HepG2 (cell line): ENCODE results near the gene LAG3. TPM values are rescaled to one million over a fixed set of nuclear protein-coding genes. Genes with fewer than 3 reads are reported as not detected.

ENCODE experiments used
- AGO2 ChIP-seq: fragments of 200-400 bp; formaldehyde crosslinking; optimal IDR thresholded peaks from 2 replicates; pipeline ENCODE3; 2017; ENCODE audit warnings: mild to moderate bottlenecking, low read depth, low read length, moderate library complexity
- ARNT2 ChIP-seq: sonication (generic); formaldehyde crosslinking; IDR thresholded peaks from 2 replicates; pipeline ENCODE4 v1.8.0; 2022; ENCODE audit warnings: mild to moderate bottlenecking, low read depth, missing genetic modification reagents, moderate library complexity
- ATF3 ChIP-seq: sonication (generic); formaldehyde crosslinking; IDR thresholded peaks from 2 replicates; pipeline ENCODE4 v1.4.0; 2020; ENCODE audit warnings: missing genetic modification reagents
- GATAD1 ChIP-seq: IDR thresholded peaks from 2 replicates; pipeline ENCODE4 v1.6.1; 2016; ENCODE audit warnings: missing genetic modification reagents, missing compliant biosample characterization
- HMGXB4 ChIP-seq, 2 experiments: sonication (generic) in 1 of 2; formaldehyde crosslinking in 1 of 2; IDR thresholded peaks; 2 replicates each; pipeline versions ENCODE4 v1.4.0 to v1.6.1; 2018 to 2020; ENCODE audit warnings: missing genetic modification reagents in 2 of 2, borderline replicate concordance in 1 of 2, low read depth in 1 of 2, mild to moderate bottlenecking in 1 of 2, missing biosample characterization in 1 of 2
- HOXA3 ChIP-seq: sonication (generic); formaldehyde crosslinking; IDR thresholded peaks from 2 replicates; pipeline ENCODE4 v1.5.0; 2020; ENCODE audit warnings: missing genetic modification reagents
- KLF16 ChIP-seq, 2 experiments: sonication (generic) in 1 of 2; formaldehyde crosslinking in 1 of 2; IDR thresholded peaks; 2 replicates each; pipeline versions ENCODE4 v1.6.1 to v1.8.0; 2016 to 2023; ENCODE audit warnings: missing genetic modification reagents in 2 of 2, missing compliant biosample characterization in 1 of 2
- MTF2 ChIP-seq: sonication (generic); formaldehyde crosslinking; IDR thresholded peaks from 2 replicates; pipeline ENCODE4 v1.5.0; 2020; ENCODE audit warnings: missing genetic modification reagents, borderline replicate concordance
- NFKB2 ChIP-seq: sonication (generic); formaldehyde crosslinking; IDR thresholded peaks from 2 replicates; pipeline ENCODE4 v1.4.0; 2020; ENCODE audit warnings: missing genetic modification reagents, borderline replicate concordance
- NR2F6 ChIP-seq, 2 experiments: IDR thresholded peaks; 2 replicates each; pipeline ENCODE4 v1.6.1; 2016; ENCODE audit warnings: antibody characterized with exemption in 1 of 2, mild to moderate bottlenecking in 1 of 2
- NR3C1 ChIP-seq: sonication (generic); formaldehyde crosslinking; IDR thresholded peaks from 2 replicates; pipeline ENCODE4 v1.4.0; 2020; ENCODE audit warnings: missing genetic modification reagents
- POGZ ChIP-seq: sonication (generic); formaldehyde crosslinking; IDR thresholded peaks from 2 replicates; pipeline ENCODE4 v1.4.0; 2020; ENCODE audit warnings: mild to moderate bottlenecking, missing genetic modification reagents
- RBFOX2 ChIP-seq: fragments of 200-400 bp; formaldehyde crosslinking; IDR thresholded peaks from 2 replicates; pipeline ENCODE4 v1.6.1; 2017; ENCODE audit warnings: low read depth, mild to moderate bottlenecking, low read length
- RBM39 ChIP-seq: fragments of 200-400 bp; formaldehyde crosslinking; IDR thresholded peaks from one replicate; pipeline ENCODE4 v1.6.1; 2018; ENCODE audit warnings: antibody characterized with exemption, mild to moderate bottlenecking, low read depth, low read length; ENCODE audit not compliant: poor library complexity, severe bottlenecking
- REL ChIP-seq: sonication (generic); formaldehyde crosslinking; conservative IDR thresholded peaks from 2 replicates; pipeline ENCODE4 v1.8.0; 2022; ENCODE audit warnings: mild to moderate bottlenecking, missing genetic modification reagents, moderate library complexity
- REXO4 ChIP-seq: sonication (generic); formaldehyde crosslinking; IDR thresholded peaks from 2 replicates; pipeline ENCODE4 v1.8.0; 2022; ENCODE audit warnings: missing genetic modification reagents, mild to moderate bottlenecking, borderline replicate concordance
- SAP130 ChIP-seq: IDR thresholded peaks from 2 replicates; pipeline ENCODE4 v1.6.1; 2016; ENCODE audit warnings: low read depth
- SOX6 ChIP-seq, 2 experiments: fragments of 450-650 bp in 1 of 2; sonication (generic) in 1 of 2; formaldehyde crosslinking in 1 of 2; IDR thresholded peaks; 2 replicates each; pipeline versions ENCODE4 v1.4.0 to v1.6.1; 2017 to 2020; ENCODE audit warnings: antibody characterized with exemption in 1 of 2, mild to moderate bottlenecking in 1 of 2, missing genetic modification reagents in 1 of 2
- STAG1 ChIP-seq: sonication (generic); formaldehyde crosslinking; IDR thresholded peaks from 2 replicates; pipeline ENCODE4 v1.4.0; 2020; ENCODE audit warnings: missing genetic modification reagents
- TFDP1 ChIP-seq: IDR thresholded peaks from 2 replicates; pipeline ENCODE4 v1.6.1; 2016; ENCODE audit warnings: missing compliant biosample characterization, missing genetic modification reagents, borderline replicate concordance
- ZNF383 ChIP-seq: sonication (generic); formaldehyde crosslinking; IDR thresholded peaks from 2 replicates; pipeline ENCODE4 v1.4.0; 2020; ENCODE audit warnings: missing genetic modification reagents, mild to moderate bottlenecking, borderline replicate concordance
- ZNF431 ChIP-seq: sonication (generic); formaldehyde crosslinking; IDR thresholded peaks from 2 replicates; pipeline ENCODE4 v1.9.0; 2022; ENCODE audit warnings: missing genetic modification reagents, low read depth, mild to moderate bottlenecking, borderline replicate concordance
- ZNF563 ChIP-seq: sonication (generic); formaldehyde crosslinking; IDR thresholded peaks from 2 replicates; pipeline ENCODE4 v1.8.0; 2022; ENCODE audit warnings: mild to moderate bottlenecking, moderate library complexity, missing genetic modification reagents
- ZNF577 ChIP-seq: sonication (generic); formaldehyde crosslinking; IDR thresholded peaks from 2 replicates; pipeline ENCODE4 v1.4.0; 2020; ENCODE audit warnings: mild to moderate bottlenecking, low read depth, missing genetic modification reagents, borderline replicate concordance
- ZNF709 ChIP-seq: sonication (generic); formaldehyde crosslinking; IDR thresholded peaks from 2 replicates; pipeline ENCODE4 v1.5.0; 2020; ENCODE audit warnings: mild to moderate bottlenecking, missing genetic modification reagents
- polyA plus RNA-seq, 8 experiments: library from polyadenylated mRNA; depleted of rRNA in 3 of 8; stranded (reverse) in 7 of 8; unstranded in 1 of 8; fragments of >200 nt; fragmentation: Illumina TruSeq in 4 of 8; extraction: Trizol in 4 of 8; gene quantifications; 2 replicates each; pipeline versions ENCODE4 v1.2.1 to v1.2.3, GENCODE V29; 2011 to 2016; ENCODE audit warnings: low read depth in 4 of 8, missing spikeins in 1 of 8, mixed read lengths in 1 of 8; ENCODE audit not compliant: insufficient read depth in 1 of 8
- total RNA-seq, 5 experiments: library from RNA; depleted of rRNA; stranded (reverse); fragments of >200 nt; fragmentation: Illumina TruSeq; extraction: Trizol; gene quantifications; 2 replicates each; pipeline ENCODE4 v1.2.3, GENCODE V29; 2016; ENCODE audit warnings: low read depth in 1 of 5

LAG3 gene
- total and polyA plus RNA-seq, 2 of the 13 experiments (the other 11 are each of a cell fraction or from before 2014, with no cell fraction given) = 0.11 to 0.26 TPM

GRCh38 chr12:6778574-6779550 is 6.5 kb downstream of the LAG3 start (continued):
- TF ChIP-seq RBM39 = peak; percentile 52
- peak; percentile 80 for TF ChIP-seq SAP130 (CRISPR knock-in tag)
- peak; percentile 38; the same call in 1 of the 2 replicates for TF ChIP-seq RBFOX2
- peak; percentile 83 for TF ChIP-seq ZNF431 (CRISPR knock-in tag)
- no peak for TF ChIP-seq REXO4 (CRISPR knock-in tag)
- peak; percentile 45 for TF ChIP-seq ARNT2
- peak; percentile 59 for TF ChIP-seq NR2F6 (IDR thresholded peaks at IDR 0.05)
- peak; percentile 46; the same call in 1 of the 2 replicates for TF ChIP-seq NR2F6 (CRISPR knock-in tag; IDR thresholded peaks at IDR 0.05)
- peak; percentile 42; the same call in 1 of the 2 replicates for TF ChIP-seq ZNF563 (CRISPR knock-in tag)
- no peak for TF ChIP-seq MTF2 (CRISPR knock-in tag)
- no peak for TF ChIP-seq ATF3 (CRISPR knock-in tag)
- TF ChIP-seq ZNF577 (CRISPR knock-in tag) = no peak
- TF ChIP-seq REL (CRISPR knock-in tag) = no peak
- peak; percentile 78 for TF ChIP-seq AGO2
- peak; percentile 97 for TF ChIP-seq STAG1 (CRISPR knock-in tag)
- peak; percentile 66; the same call in 1 of the 2 replicates for TF ChIP-seq ZNF709 (CRISPR knock-in tag)
- peak; percentile 60; the same call in 1 of the 2 replicates for TF ChIP-seq POGZ
- peak; percentile 92 to 96 for TF ChIP-seq HMGXB4 (CRISPR knock-in tag; IDR thresholded peaks at IDR 0.05; ENCODE audit: borderline replicate concordance in 1 of 2, low read depth in 1 of 2)
- no peak for TF ChIP-seq NR3C1 (CRISPR knock-in tag)
- no peak for TF ChIP-seq ZNF383 (CRISPR knock-in tag)
- peak; percentile 35; the same call in 1 of the 2 replicates for TF ChIP-seq NFKB2 (CRISPR knock-in tag)
- TF ChIP-seq GATAD1 (CRISPR knock-in tag) = peak; percentile 67
- peak; percentile 75; the same call in 1 of the 2 replicates for TF ChIP-seq HOXA3 (CRISPR knock-in tag)
- TF ChIP-seq SOX6 (IDR thresholded peaks at IDR 0.05) = no peak
- TF ChIP-seq SOX6 (CRISPR knock-in tag; IDR thresholded peaks at IDR 0.05) = peak; percentile 72
- TF ChIP-seq KLF16 (CRISPR knock-in tag; IDR thresholded peaks at IDR 0.05) = peak in 1 of 2 experiments; percentile 87; a peak in 2 of 4 replicates
- peak; percentile 54; the same call in 1 of the 2 replicates for TF ChIP-seq TFDP1
